CD1c-positive myeloid dendritic cell (primary cell): Measurements from ENCODE around the gene BFSP2.
"Not testable (repeated sequence)": the region's sequence is repeated elsewhere in the genome, so short reads cannot be mapped to it uniquely, and the experiment has no call there.

Experiments used
- DNase-seq: peaks from one replicate; pipeline ENCODE4 v3.0.0-alpha.2; 2016; ENCODE audit errors: extremely low spot score

Gene BFSP2

DNA sequence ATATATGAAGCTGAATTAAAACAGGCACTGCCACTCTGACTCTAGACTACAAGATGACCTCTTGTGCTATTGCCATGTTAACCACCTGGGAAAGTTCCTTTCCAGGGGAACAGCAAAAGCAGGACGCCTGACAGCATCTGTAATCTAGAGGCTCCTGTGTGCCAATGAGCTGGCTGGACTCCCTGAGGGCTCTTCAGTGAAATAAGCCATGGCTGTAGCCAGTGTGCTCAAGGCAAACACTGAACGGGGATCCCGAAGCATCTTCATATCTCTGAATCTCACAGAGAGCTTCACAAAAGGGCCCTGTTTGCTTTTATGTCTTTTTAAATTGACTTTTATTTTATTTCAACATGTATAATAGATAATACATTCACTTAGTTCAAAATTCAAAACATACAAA is 57.2 kb downstream of the BFSP2 start:
- no peak for DNase-seq

DNA sequence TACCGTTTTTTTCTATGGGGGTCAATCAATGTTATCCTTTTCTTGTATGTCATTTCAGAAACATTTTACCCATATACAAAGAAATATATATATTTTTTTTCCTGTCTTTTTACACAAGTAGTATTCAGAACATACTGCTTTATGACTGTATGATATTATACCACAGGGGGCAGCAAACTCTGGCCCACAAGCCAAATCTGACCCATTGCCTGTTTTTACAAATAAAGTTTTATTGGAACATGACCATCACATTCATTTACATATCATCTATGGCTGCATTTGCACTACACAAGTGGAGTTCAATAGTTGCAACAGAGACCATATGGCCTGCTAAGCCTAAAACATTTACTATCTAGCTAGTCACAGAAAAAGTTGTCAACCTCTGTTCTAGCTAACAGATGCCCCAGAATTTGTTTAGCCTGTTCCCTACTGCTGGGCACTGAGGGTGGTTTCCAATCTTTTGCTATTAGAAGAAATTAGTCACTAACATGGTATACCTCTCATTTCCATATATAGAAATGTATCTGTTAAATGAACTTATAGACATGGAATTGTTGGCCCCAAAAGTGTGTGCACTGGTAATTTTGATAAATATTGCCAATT is 57.7 kb downstream of the BFSP2 start:
- no peak for DNase-seq

GRCh38 chr3:133459400-133459799 is 59.5 kb downstream of the BFSP2 start:
- no peak for DNase-seq

DNA sequence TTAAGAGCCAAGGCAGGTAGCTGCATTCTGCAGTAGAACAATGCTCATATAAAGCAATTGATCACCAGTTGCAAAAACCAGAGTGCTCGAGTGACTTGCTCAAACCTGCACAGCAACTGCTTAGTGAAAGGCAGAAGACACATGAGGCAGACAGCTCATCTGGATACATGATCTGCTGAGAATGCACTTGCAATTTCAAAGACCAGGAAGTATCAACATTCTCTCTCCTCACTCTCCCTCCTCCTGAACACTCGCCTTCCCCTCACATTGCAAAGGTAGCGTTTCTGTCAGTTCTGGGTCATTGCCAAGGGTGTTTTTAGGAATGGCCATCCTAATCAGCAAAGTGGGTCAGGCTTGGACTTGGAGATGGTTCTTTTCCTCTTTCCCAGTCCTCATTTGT is 61.0 kb downstream of the BFSP2 start:
- DNase-seq = no peak

DNA sequence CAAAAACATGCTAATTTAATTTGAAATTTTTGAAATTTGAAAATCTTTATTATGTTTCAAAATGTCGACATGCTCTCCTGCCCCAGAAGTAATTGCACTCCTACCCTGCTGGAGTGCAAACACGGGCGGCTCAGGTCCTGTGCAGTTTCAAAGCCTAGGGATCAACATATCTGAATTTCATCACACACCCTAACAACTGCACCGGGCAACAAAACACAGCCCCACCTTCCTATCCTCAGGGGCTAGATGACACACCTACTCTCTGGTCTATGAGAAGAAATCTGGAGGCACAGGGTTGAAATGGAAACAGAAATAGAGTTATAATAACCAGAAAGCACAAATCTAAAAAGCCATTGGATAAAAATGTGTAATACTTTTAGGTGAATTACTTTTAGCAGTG is 61.4 kb downstream of the BFSP2 start:
- DNase-seq = no peak

DNA sequence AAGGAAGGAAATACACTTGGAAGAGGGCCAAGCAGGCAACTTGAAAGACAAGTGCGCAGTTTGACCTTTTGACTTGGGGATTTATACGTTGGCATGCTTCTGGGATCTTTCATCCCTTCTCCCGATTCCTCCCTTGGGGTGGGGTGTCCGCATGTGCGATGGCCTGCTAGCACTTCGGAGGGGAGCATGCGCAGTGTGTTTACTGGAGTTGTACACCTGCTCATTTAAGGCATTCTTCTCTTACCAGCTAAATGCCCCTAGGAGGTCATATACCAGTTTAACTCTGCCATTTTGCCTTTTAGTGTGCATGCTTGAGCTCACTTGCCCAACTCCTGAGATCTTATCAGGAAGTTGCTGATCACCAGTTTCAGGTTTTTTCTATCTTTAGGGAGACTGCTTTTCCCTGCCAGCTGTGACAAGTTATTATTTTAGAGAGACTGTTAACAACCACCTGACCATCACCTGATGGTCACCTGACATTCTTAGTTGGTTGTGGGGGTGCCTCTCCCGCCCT is 63.5 kb downstream of the BFSP2 start:
- DNase-seq = no peak

GRCh38 chr3:133464573-133464972 is 64.7 kb downstream of the BFSP2 start:
- DNase-seq = no peak

GRCh38 chr3:133466531-133467386 is 66.9 kb downstream of the BFSP2 start:
- peak; percentile 6 for DNase-seq

DNA sequence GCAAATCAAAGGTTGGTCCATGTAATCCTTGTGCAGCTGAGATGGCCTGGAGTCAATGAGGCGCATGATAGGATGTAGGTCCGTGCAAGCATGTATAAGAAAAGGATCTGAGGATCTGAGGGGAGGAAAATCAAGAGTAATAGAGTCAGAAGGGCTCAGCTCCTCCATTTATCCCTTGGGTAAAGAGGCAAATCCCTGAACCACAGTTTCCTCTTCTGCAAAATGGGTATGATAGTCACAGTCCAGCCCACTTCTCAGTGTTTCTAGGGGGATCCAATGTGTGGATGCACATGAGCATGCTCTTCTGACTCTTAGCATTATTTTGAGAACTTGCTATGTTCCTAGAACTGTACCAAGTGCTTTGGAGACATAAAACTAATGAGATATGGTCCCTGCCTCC is 67.9 kb downstream of the BFSP2 start:
- no peak for DNase-seq

DNA sequence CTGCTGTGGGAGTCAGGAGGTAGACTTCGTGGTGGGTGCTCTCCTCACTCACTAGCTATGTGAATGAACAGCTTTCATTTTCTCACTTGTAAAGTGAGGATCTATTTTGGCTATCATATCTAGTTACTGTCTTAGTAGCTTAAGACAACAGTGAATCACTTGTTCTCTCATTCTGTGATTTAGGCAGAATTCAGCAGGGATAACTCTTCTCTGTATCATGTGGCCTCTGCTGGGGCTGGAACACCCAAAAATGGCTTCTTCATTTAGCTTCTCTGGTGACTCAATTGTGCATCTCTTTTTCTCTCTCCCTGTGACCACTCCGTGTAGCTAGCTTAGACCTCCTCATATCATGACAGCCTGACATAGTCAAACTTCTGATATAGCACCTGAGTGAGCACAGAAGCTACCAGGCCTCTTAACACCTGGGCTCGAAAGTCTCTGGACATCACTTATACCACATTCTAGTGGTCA is 68.4 kb downstream of the BFSP2 start:
- no peak for DNase-seq

GRCh38 chr3:133469140-133469731 is 69.4 kb downstream of the BFSP2 start:
- no peak for DNase-seq

- DNase-seq = no peak
Measured at GRCh38 chr3:133472242-133472641, 72.4 kb downstream of the BFSP2 start.

DNA sequence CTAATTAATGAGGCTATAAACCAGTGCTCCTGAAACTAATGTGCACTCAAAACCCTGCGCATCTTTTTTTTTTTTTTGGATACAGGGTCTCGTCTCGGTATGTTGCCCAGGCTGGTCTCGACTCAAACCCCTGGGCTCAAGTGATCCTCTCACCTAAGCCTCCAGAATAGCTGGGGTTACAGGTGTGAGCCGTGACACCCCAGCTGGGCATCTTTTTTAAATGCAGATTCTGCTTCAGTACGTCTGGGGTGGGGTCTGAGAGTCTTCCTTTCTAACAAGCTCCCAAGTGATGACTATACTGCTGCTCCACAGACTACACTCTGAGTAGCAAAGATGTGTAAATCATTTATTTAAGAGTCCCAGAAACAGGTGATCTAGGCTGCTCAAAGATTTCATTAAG is 73.0 kb downstream of the BFSP2 start:
- no peak for DNase-seq

DNA sequence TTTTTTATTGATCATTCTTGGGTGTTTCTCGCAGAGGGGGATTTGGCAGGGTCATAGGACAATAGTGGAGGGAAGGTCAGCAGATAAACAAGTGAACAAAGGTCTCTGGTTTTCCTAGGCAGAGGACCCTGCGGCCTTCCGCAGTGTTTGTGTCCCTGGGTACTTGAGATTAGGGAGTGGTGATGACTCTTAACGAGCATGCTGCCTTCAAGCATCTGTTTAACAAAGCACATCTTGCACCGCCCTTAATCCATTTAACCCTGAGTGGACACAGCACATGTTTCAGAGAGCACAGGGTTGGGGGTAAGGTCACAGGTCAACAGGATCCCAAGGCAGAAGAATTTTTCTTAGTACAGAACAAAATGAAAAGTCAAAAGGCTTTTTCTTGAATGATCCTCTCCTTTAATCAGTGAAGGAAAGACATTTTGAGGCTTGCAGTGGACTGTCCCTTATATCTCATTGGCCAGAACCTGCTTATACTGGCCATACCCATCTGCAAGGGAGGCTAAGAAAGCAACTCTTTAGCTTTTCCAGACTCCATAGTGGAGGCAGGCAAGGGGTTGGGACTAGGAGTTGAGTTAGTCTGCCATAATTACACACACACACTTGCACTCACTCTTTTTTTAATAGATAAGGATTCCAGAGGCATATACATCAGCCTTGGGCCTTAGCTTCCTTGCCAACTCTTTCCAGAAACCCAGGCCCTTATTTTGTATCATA is 73.8 kb downstream of the BFSP2 start:
- not testable (repeated sequence) for DNase-seq

- no peak for DNase-seq
Measured at GRCh38 chr3:133474251-133474801, 74.5 kb downstream of the BFSP2 start.

GRCh38 chr3:133474817-133475216 is 75.0 kb downstream of the BFSP2 start:
- peak; percentile 27 for DNase-seq

DNA sequence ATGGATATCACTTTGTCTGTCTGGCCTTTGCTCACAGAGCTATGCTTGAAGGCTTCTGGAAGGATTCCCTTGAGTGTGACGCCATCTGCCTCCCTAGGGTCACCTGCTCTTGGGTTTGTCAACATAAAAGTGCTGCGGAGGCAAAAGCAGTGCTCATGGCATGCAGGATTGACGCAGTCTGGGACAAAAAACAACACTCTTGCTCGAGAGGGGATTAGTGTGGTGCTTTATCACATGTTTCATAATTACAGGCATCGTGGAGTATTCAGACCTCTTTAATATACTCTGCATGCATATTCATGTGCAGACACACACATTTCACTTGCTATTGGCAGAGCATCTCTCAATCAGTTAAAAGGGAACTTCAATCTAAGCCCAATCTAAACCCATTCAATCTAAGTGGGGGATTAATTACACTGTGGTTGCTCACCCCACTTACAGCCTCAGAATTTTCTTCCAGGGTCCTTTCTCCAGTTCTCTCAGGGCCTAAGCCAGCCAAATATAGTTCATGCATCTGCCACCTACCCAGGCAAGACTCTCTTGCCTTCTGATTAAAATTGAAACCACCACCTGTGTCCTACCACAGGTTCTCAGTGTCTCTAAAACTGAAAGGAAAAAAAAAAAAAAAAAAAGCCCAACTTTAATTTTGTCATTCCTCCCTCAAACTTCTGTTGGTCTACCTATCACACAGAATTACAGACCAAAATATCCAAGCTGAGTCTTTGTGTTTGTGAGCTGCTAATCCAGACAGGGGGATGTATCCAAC is 75.6 kb downstream of the BFSP2 start:
- DNase-seq = no peak

DNA sequence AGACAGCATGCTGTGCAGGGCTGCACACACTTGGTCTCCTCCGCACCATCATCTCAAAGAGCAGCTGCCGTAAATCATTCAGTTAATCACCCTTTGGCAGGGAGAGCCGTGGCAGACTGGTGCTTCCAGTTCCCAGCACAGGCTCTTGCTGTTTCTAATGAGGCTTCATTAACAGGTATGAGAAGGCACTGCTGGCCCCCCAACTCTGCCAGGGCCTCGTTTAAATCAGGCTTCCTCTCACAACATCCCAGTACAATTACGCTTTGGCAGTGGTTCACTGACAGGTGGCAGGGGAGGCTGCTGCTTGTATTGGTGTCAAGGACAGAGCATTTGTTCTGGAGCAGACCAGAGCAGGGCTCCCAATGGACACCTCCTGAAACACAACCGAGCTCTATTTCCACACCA is 77.1 kb downstream of the BFSP2 start:
- no peak for DNase-seq

DNA sequence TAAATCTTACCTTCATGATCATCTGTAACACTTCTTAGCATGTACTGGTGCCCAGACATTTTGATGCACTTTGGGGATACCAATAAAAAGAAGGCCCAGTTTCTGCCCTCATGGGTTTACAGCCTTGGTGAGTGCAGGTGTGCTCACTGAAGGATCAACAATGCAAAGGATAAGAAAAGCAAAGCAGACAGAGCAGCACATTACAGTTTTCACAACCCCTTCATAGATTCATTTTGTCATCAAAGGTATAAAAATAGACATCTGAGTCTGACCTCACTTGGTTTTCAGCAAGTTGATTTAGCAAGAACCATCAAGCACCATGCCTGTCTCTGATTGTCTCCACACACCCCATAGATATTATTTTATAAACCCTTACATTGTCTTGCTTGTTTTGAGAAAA is 77.6 kb downstream of the BFSP2 start:
- DNase-seq = no peak

GRCh38 chr3:133478624-133479023 is 78.8 kb downstream of the BFSP2 start:
- no peak for DNase-seq

DNA sequence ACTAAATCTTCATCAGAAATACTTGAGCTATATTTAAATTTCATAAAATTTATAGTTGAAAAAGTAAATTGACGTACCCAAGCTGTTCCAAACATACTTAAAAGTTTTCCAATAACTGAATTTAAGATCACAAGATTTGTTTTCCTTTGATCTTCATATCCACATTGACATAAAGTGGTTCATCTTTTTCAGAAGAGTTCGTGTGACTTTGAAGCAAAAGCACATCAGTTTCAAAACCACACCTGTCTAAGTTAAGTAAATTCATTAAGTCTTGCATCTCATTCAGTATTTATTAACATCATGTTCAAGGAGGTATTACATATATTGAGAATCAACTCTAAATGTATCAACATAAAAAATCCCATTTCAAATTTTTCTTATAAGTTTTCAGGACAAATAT is 79.5 kb downstream of the BFSP2 start:
- DNase-seq = no peak
